WTC11 (cell line): ENCODE data around the gene PHLPP1. TPM values are rescaled to one million over a fixed set of nuclear protein-coding genes. Genes with fewer than 3 reads are reported as not detected.

Source experiments
- ATAC-seq: fragments of 200-7000 bp; cut with Tn5 transposase; 2 replicates; pipeline ENCODE4 v1.10.0; 2021; ENCODE audit warnings: mild to moderate bottlenecking, moderate library complexity
- CTCF ChIA-PET: fragments of 300-600 bp; sonication (Branson Sonifier 250); formaldehyde crosslinking; loops from one replicate; lab custom pipeline; 2021; ENCODE audit warnings: antibody characterized with exemption; lab: Charles Lee
- POLR2A ChIA-PET: fragments of 350-600 bp; sonication (Branson Sonifier 250); formaldehyde crosslinking; loops from one replicate; lab custom pipeline; 2021; ENCODE audit warnings: antibody characterized with exemption; lab: Charles Lee
- DNase-seq: peaks from one replicate; pipeline ENCODE4 v3.0.0; 2021; ENCODE audit warnings: low spot score
- H3K27ac Mint-ChIP-seq: 2 replicates; pipeline ENCODE4 v1.8.0; 2021; ENCODE audit warnings: mixed read lengths
- H3K27me3 Mint-ChIP-seq: 2 replicates; pipeline ENCODE4 v1.8.0; 2021; ENCODE audit warnings: low read depth, mild to moderate bottlenecking, moderate library complexity, mixed read lengths
- H3K36me3 Mint-ChIP-seq: 2 replicates; pipeline ENCODE4 v1.8.0; 2021; ENCODE audit warnings: mixed read lengths
- H3K4me1 Mint-ChIP-seq: 2 replicates; pipeline ENCODE4 v1.8.0; 2022; ENCODE audit warnings: mixed read lengths
- H3K4me3 Mint-ChIP-seq: 2 replicates; pipeline ENCODE4 v1.8.0; 2021; ENCODE audit warnings: mild to moderate bottlenecking, moderate library complexity, mixed read lengths
- H3K9me3 Mint-ChIP-seq: 2 replicates; pipeline ENCODE4 v1.8.0; 2021; ENCODE audit warnings: mixed read lengths
- ATF2 ChIP-seq: sonication (generic); formaldehyde crosslinking; IDR thresholded peaks from 2 replicates; pipeline ENCODE4 v1.8.1; 2022; ENCODE audit warnings: low read depth, missing genetic modification reagents, borderline replicate concordance
- ATF3 ChIP-seq: sonication (generic); formaldehyde crosslinking; conservative IDR thresholded peaks from 2 replicates; pipeline ENCODE4 v1.8.1; 2022; ENCODE audit warnings: mild to moderate bottlenecking, missing genetic modification reagents
- CBFB ChIP-seq: sonication (generic); formaldehyde crosslinking; IDR thresholded peaks from 2 replicates; pipeline ENCODE4 v1.8.1; 2022; ENCODE audit warnings: mild to moderate bottlenecking, low read depth, missing genetic modification reagents
- E2F1 ChIP-seq: sonication (generic); formaldehyde crosslinking; IDR thresholded peaks from 2 replicates; pipeline ENCODE4 v1.8.0; 2022; ENCODE audit warnings: mild to moderate bottlenecking, missing genetic modification reagents
- ELF4 ChIP-seq: sonication (generic); formaldehyde crosslinking; IDR thresholded peaks from 2 replicates; pipeline ENCODE4 v1.8.1; 2022; ENCODE audit warnings: low read depth, mild to moderate bottlenecking, moderate library complexity, missing genetic modification reagents
- FOXK1 ChIP-seq: sonication (generic); formaldehyde crosslinking; IDR thresholded peaks from 2 replicates; pipeline ENCODE4 v1.8.0; 2022; ENCODE audit warnings: mild to moderate bottlenecking, moderate library complexity, missing genetic modification reagents
- HMGA2 ChIP-seq: fragments of 250-450 bp; sonication (Bioruptor Pico); IDR thresholded peaks from 2 replicates; pipeline ENCODE4 v1.4.0; 2021; ENCODE audit warnings: mild to moderate bottlenecking, moderate library complexity
- JAZF1 ChIP-seq: fragments of 250-450 bp; sonication (Bioruptor Pico); IDR thresholded peaks from 2 replicates; pipeline ENCODE4 v1.9.0; 2021; ENCODE audit warnings: moderate library complexity, mild to moderate bottlenecking, inconsistent platforms
- MAX ChIP-seq: sonication (generic); formaldehyde crosslinking; IDR thresholded peaks from 2 replicates; pipeline ENCODE4 v1.8.0; 2022; ENCODE audit warnings: mild to moderate bottlenecking, missing genetic modification reagents
- NFE2L1 ChIP-seq: sonication (generic); formaldehyde crosslinking; IDR thresholded peaks from 2 replicates; pipeline ENCODE4 v1.8.1; 2023; ENCODE audit warnings: missing genetic modification reagents
- OVOL2 ChIP-seq: fragments of 250-450 bp; sonication (Bioruptor Pico); IDR thresholded peaks from 2 replicates; pipeline ENCODE4 v1.9.0; 2021; ENCODE audit warnings: mild to moderate bottlenecking, borderline replicate concordance
- PRDM15 ChIP-seq: sonication (generic); formaldehyde crosslinking; IDR thresholded peaks from 2 replicates; pipeline ENCODE4 v1.8.0; 2022; ENCODE audit warnings: missing genetic modification reagents
- USF1 ChIP-seq: sonication (generic); formaldehyde crosslinking; IDR thresholded peaks from 2 replicates; pipeline ENCODE4 v1.8.0; 2022; ENCODE audit warnings: mild to moderate bottlenecking, missing genetic modification reagents
- ZMAT4 ChIP-seq: fragments of 250-450 bp; sonication (Bioruptor Pico); IDR thresholded peaks from 2 replicates; pipeline ENCODE4 v1.9.0; 2021; ENCODE audit warnings: mild to moderate bottlenecking
- ZNF423 ChIP-seq: fragments of 250-450 bp; sonication (Bioruptor Pico); IDR thresholded peaks from 2 replicates; pipeline ENCODE4 v2.1.2; 2022; ENCODE audit warnings: mild to moderate bottlenecking, moderate library complexity
- ZNF532 ChIP-seq: fragments of 250-450 bp; sonication (Bioruptor Pico); IDR thresholded peaks from 2 replicates; pipeline ENCODE4 v1.9.0; 2021; ENCODE audit warnings: mild to moderate bottlenecking, borderline replicate concordance
- total RNA-seq: library from RNA; stranded (reverse); gene quantifications from 3 replicates; pipeline ENCODE4 v1.2.3, GENCODE V29; 2021

PHLPP1 gene
- total RNA-seq, 1 experiment from 2014 or later = 52.0 TPM

- no peak for TF ChIP-seq PRDM15 (CRISPR knock-in tag)
- TF ChIP-seq ZNF532 = no peak
- no peak for TF ChIP-seq JAZF1 (CRISPR knock-in tag)
- no peak for TF ChIP-seq ELF4 (CRISPR knock-in tag)
- TF ChIP-seq ZNF423 (CRISPR knock-in tag) = no peak
- no peak for TF ChIP-seq ZMAT4
These were observed 23.3 kb downstream of the PHLPP1 start (continued) for GRCh38 chr18:62738639-62739038.

- peaks cover 4% of the 10 kb centered on the region; the same call in 1 of the 2 replicates for H3K9me3 Mint-ChIP-seq
- no peaks in the 10 kb centered on the region for H3K36me3 Mint-ChIP-seq
- TF ChIP-seq ATF3 (CRISPR knock-in tag) (no peak), HMGA2 (no peak), MAX (CRISPR knock-in tag) (no peak), NFE2L1 (CRISPR knock-in tag) (no peak), CBFB (CRISPR knock-in tag) (no peak), FOXK1 (CRISPR knock-in tag) (no peak), E2F1 (CRISPR knock-in tag) (no peak), USF1 (CRISPR knock-in tag) (no peak), ATF2 (CRISPR knock-in tag) (no peak), OVOL2 (CRISPR knock-in tag) (no peak)
- no peak overlapping the region for H3K4me3 Mint-ChIP-seq
- no peak; the same call in 1 of the 2 replicates for ATAC-seq
- H3K27ac Mint-ChIP-seq = peak overlapping the region; percentile 73
- DNase-seq = no peak
- CTCF ChIA-PET = interaction anchor here (0.6 to 1.0 kb wide), 3 partner anchors 20 to 243 kb away, joined by 3 to 4 read pairs (median 3); no protein-coding TSS in a partner anchor
- H3K4me1 Mint-ChIP-seq = peaks cover 88% of the 10 kb centered on the region
- H3K27me3 Mint-ChIP-seq = no peaks in the 10 kb centered on the region
- POLR2A ChIA-PET = no interaction called here
These were observed 24.6 kb downstream of the PHLPP1 start for GRCh38 chr18:62739911-62740310.
